ENCODE results near the gene ITGA11. TPM values are rescaled to one million over a fixed set of nuclear protein-coding genes. Genes with fewer than 3 reads are reported as not detected.

Gene ITGA11
- total and polyA plus RNA-seq, 2 of the 4 experiments (the other 2 are of a cell fraction): 4.1 to 6.6 TPM

- Histone ChIP-seq H3K36me3 (ENCODE audit: control insufficient read depth, insufficient read depth, low read length) (peaks cover 2% of the 10 kb centered on the region; the same call in 1 of the 2 replicates), H3K4ac (ENCODE audit: low read depth, low read length) (no peak overlapping the region), H3K56ac (ENCODE audit: extremely low read depth, insufficient read depth, low read length) (no peak overlapping the region), H2AFZ (replicated peaks; ENCODE audit: low read length, poor library complexity) (no peak overlapping the region), H3K4me2 (ENCODE audit: low read depth, low read length) (no peak overlapping the region), H3K4me3 (ENCODE audit: insufficient read depth, low read depth, low read length) (no peak overlapping the region), H3K27ac (ENCODE audit: insufficient read depth, low read length) (no peak overlapping the region), H2BK120ac (ENCODE audit: low read depth, low read length) (no peak overlapping the region), H4K5ac (ENCODE audit: low read depth, low read length) (no peak overlapping the region), H3K9me1 (ENCODE audit: insufficient read depth, low read length) (peaks cover 4% of the 10 kb centered on the region), H3K9ac (ENCODE audit: low read depth, low read length) (no peak overlapping the region), H3K4me1 (ENCODE audit: control insufficient read depth, insufficient read depth, low read length) (no peaks in the 10 kb centered on the region), H3K23ac (ENCODE audit: low read depth, low read length) (no peak overlapping the region), H2BK5ac (ENCODE audit: low read depth, low read length, poor library complexity, severe bottlenecking) (no peak overlapping the region), H4K8ac (ENCODE audit: low read depth in 2 of 2, low read length in 2 of 2) (no peak overlapping the region), H2BK15ac (ENCODE audit: low read depth, low read length) (no peak overlapping the region), H4K20me1 (ENCODE audit: insufficient read depth, low read length) (peaks cover 27% of the 10 kb centered on the region; the same call in 1 of the 2 replicates), H4K91ac (ENCODE audit: insufficient read depth, low read depth, low read length) (no peak overlapping the region), H3K27me3 (ENCODE audit: control insufficient read depth, insufficient read depth, low read length) (peaks cover 6% of the 10 kb centered on the region; the same call in 1 of the 2 replicates), H2AK5ac (ENCODE audit: low read depth, low read length) (no peak overlapping the region), H3K14ac (replicated peaks; ENCODE audit: low read depth, low read length) (no peak overlapping the region), H2AK9ac (replicated peaks; ENCODE audit: low read depth, low read length, poor library complexity) (no peak overlapping the region), H3K9me3 (ENCODE audit: control insufficient read depth, insufficient read depth, low read length) (no peaks in the 10 kb centered on the region), H2BK20ac (ENCODE audit: low read depth, low read length) (no peak overlapping the region), H3K18ac (ENCODE audit: low read depth, low read length) (no peak overlapping the region), H3K79me1 (ENCODE audit: low read depth in 1 of 2, low read length in 2 of 2) (peaks cover 0 to 27% of the 10 kb centered on the region in 2 experiments; a peak in 2 of 4 replicates)
- no TSS peak for BruUV-seq (replicated peaks)
- ATAC-seq (ENCODE audit: low read depth): no peak
- in situ Hi-C loops (cut with MboI; ENCODE audit: low sequenced_read_pairs) (no loop called here), intact Hi-C loops (cut with micrococcal nuclease) (no loop called here), dilution Hi-C loops (cut with HindIII; ENCODE audit: low sequenced_read_pairs, unreplicated experiment) (no loop called here)
- WGBS, 2 experiments (ENCODE audit: extremely low coverage in 2 of 2, insufficient read length in 1 of 2): 80% methylated on average over 1 of the region's 8 CpGs; no CpG with 5 or more reads in 1 of the 2 experiments
- no peak for DNase-seq
- ChIA-PET POLR2A (ENCODE audit: unreplicated experiment) (no interaction called here), CTCF (no interaction called here)
- TF ChIP-seq MXI1 (IDR thresholded peaks at IDR 0.05; ENCODE audit: borderline replicate concordance, low read depth, low read length): no peak
- TF ChIP-seq ELK1 (IDR thresholded peaks at IDR 0.05; ENCODE audit: borderline replicate concordance, low read depth, low read length): no peak
- TF ChIP-seq MAZ (IDR thresholded peaks at IDR 0.05; ENCODE audit: borderline replicate concordance, low read depth, low read length): no peak
- TF ChIP-seq RFX5 (IDR thresholded peaks at IDR 0.05; ENCODE audit: low read depth, low read length): no peak
- no peak for TF ChIP-seq RCOR1 (IDR thresholded peaks at IDR 0.05; ENCODE audit: insufficient replicate concordance, low read length)
- TF ChIP-seq USF2 (IDR thresholded peaks at IDR 0.05; ENCODE audit: low read depth, low read length): no peak
- no peak for TF ChIP-seq CHD1 (IDR thresholded peaks at IDR 0.05; ENCODE audit: low read depth, low read length)
- TF ChIP-seq POLR2A (IDR thresholded peaks at IDR 0.05; ENCODE audit: low read depth, low read length): no peak
- no peak for TF ChIP-seq CTCF (conservative IDR thresholded peaks at IDR 0.05; ENCODE audit: low read depth, low read length)
- no peak for TF ChIP-seq SMC3 (IDR thresholded peaks at IDR 0.05; ENCODE audit: low read depth, low read length)
- no peak for TF ChIP-seq BHLHE40 (IDR thresholded peaks at IDR 0.05; ENCODE audit: low read depth, low read length)
- no peak for TF ChIP-seq CEBPB (IDR thresholded peaks at IDR 0.05; ENCODE audit: low read depth, low read length)
- TF ChIP-seq NFE2L2 (IDR thresholded peaks at IDR 0.05; ENCODE audit: low read depth, low read length): no peak
- no peak for TF ChIP-seq MAFK (IDR thresholded peaks at IDR 0.05; ENCODE audit: low read depth, low read length)
- no peak for TF ChIP-seq FOS (IDR thresholded peaks at IDR 0.05; ENCODE audit: low read depth, low read length)
- no peak for TF ChIP-seq RAD21 (IDR thresholded peaks at IDR 0.05; ENCODE audit: low read length)
Measured at GRCh38 chr15:68412218-68412617, 19.7 kb downstream of the ITGA11 start.

All from IMR-90 (cell line).